GM21529 (cell line): ENCODE measurements around the gene MAPK8IP3.
A peak's percentile ranks its signal among the peaks of the same experiment; 100 is the strongest.

ENCODE experiments used
- ATAC-seq: cut with Tn5 transposase; IDR thresholded peaks from one replicate; pipeline ENCODE4 v1.9.1; 2021; ENCODE audit not compliant: unreplicated experiment

MAPK8IP3 gene

DNA sequence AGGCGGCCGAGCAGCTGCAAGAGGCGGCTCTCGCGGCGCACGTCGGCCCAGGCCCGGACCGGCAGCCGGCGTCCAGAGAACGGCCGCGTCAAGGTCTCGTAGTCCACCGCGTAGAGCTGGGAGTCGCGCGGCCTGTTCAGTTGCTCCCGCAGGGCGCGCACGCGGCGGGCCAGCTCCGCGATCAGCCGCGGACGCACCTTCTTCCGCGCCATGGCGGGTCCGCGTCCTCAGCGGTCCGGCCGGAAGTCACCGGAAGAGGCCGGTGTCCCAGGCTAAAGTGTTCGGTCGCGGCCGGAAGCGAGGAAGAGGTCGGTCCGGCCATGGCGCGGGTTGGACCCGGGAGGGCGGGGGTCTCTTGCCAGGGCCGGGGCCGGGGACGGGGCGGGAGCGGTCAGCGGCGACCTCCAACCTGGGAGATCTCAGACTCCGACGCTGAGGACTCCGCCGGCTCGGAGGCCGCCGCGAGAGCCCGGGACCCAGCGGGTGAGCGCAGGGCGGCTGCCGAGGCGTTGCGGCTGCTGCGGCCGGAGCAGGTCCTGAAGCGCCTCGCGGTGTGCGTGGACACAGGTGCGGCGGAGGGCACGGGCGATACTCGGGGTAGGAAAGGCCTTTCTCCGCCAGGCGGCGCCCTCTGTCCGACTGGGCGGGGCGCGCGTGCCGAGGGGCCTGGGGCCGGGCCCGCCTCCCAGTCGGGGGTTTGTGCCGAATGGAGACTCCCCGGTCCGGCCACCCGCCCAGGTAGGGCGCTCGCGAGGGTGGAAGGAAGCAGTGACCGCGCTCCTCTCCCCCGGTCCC, 67.1 kb downstream of the MAPK8IP3 start, which contains the start of gene MRPS34:
Gene MRPS34, minus strand, starts transcription at position 227 of the 795 bp plus-strand sequence. Its CDS starts 15 bp downstream, at position 212.
- ATAC-seq: no peak

DNA sequence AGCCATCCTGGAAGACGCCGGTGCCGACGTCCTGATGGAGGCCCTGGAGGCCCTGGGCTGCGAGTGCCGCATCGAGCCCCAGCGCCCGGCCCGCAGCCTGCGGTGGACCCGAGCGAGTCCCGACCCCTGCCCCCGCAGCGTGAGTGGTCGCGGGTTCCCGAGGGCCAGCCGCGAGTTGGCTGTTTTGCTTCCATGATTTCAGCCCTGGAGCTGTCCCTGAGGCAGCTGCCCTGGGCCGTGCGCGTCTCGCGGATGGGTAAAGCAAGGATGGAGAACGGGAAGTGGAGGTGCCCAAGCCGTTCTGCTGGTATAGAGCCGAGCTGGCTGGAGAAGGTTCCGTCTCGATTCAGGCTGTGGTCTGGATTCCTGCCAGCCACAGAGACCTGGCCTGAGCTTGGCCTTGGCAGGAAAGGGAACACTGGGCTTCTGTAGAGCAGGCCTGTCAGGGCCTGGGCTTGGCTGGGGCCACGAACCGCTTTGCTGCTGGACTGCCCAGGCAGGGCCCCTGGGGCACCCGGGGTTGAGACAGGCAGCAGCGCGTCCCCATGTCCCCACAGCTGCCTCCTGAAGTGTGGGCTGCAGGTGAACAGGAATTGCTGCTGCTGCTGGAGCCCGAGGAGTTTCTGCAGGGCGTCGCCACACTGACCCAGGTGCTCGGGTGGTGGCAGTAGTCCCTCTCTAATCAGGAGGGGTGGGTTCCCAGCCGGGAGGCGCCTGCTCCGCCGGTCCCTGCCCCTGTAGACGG, 67.9 kb downstream of the MAPK8IP3 start:
- ATAC-seq: no peak

DNA sequence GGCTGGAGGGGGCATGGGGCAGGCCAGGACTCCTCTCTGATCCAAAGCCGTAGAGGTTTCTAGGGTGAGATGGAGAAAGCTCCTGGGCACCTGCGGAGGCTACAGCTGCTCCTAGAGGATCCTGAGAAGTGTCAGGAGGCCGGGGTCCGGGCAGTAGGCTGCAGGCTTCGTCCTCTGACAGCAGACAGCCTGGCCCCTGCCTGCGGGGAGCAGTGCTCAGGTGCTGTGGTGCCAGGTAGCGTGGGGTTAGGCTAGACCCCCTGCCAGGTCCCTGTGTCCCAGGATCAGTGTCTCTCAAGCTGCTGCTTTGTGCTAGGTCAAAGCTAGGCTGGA, 68.4 kb downstream of the MAPK8IP3 start:
- no peak for ATAC-seq

DNA sequence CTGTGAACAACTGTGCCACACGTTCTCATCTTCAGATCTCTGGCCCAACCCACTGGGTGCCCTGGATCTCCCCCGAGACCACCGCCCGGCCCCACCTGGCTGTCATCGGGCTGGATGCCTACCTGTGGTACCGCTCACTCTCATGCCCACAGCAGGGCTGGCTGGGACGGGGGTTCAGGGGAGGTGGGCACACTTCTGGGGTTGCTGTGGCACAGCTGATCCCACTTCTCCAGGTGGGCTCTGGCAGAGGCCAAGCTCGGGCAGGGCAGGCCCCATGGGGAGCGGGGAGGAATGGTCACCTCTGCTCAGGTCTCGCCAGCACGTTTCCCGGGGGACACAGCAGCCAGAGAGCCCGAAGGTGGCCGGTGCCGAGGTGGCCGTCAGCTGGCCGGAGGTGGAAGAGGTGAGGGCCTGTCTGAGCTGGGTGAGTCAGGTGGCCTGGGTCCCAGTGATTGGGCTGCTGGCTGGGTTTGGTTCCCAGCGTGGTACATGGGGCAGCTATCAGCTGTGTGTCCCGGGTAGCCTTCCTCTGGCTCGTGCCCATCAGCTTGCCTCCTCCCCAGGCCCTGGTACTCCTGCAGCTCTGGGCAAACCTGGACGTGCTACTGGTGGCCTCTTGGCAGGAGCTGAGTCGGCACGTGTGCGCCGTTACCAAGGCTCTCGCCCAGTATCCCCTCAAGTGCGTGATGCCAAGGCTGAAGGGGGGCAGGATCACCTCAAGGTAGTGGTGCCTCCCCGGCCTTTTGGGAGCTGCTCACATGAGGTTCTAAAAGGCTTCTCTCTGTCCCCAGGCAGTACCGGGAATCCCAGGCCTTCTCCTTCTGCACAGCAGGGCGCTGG, 69.2 kb downstream of the MAPK8IP3 start:
- no peak for ATAC-seq

DNA sequence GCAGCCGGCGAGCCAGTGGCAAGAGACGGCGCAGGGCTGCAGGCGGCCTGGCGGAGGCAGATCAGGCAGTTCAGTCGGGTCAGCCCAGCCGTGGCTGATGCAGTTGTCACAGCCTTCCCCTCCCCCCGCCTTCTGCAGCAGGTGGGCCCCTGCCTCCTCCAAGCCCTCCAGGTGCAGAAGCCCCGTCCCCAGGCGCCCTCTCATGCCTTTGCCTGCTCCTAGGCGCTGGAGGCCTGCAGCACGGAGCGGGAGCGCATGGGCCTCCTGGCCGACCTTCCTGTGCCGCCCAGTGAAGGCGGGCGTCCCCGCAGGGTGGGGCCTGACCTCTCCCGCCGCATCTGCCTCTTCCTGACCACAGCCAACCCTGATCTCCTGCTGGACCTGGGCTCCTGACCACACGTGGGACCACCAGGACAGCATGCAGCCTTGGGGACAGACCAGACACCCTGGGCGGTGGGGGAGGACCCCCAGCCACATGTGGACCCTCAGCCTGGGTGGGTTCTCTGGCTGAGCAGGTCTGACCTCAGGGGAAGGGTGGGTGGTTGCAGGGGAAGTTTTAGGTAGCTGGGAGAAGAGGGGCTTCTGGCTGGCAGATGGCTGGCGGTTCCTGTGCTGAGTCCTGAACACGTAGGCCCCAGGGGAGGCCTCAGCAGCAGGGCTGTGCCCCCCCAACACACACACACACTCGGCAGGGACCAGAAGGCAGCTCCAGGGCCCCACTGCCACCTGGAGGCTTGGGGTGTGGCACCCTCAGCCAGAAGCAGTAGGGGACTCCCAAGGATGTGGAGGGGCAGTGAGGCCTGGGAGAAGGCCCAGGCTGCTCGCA, 70.1 kb downstream of the MAPK8IP3 start:
- ATAC-seq: no peak

DNA sequence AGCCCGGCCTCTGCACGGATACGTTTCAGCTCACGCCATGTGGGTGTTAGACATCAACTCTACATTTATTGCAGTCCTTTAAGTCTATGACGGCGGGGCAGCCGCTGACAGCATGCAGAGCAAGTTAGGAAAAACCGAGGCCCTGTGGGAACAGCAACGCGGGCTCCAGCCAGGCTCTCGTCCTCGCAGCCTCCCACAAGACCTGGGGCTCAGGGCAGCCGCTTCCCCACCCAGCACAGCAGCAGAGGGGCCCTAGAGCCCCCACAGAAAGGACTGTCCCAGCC, 70.6 kb downstream of the MAPK8IP3 start:
- ATAC-seq: no peak

DNA sequence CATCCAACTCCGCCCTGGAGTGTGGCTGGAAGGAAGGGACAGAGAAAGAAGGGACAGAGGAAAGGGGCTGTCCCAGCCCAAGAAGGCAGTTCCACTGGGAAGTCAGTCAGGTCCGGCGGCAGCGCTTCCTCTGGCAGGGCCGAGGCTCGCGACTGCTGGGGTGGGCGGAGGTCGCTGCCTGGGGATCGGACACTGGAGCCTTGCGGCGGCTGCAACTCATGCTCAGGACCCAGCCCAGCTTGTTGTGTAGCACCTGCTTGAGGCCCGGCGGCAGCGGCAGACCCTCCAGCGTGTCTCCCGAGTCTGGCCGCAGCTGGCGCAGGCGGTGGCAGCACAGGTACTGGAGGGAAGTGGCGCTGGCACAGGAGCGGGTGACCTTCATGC, 71.0 kb downstream of the MAPK8IP3 start:
- ATAC-seq: no peak

DNA sequence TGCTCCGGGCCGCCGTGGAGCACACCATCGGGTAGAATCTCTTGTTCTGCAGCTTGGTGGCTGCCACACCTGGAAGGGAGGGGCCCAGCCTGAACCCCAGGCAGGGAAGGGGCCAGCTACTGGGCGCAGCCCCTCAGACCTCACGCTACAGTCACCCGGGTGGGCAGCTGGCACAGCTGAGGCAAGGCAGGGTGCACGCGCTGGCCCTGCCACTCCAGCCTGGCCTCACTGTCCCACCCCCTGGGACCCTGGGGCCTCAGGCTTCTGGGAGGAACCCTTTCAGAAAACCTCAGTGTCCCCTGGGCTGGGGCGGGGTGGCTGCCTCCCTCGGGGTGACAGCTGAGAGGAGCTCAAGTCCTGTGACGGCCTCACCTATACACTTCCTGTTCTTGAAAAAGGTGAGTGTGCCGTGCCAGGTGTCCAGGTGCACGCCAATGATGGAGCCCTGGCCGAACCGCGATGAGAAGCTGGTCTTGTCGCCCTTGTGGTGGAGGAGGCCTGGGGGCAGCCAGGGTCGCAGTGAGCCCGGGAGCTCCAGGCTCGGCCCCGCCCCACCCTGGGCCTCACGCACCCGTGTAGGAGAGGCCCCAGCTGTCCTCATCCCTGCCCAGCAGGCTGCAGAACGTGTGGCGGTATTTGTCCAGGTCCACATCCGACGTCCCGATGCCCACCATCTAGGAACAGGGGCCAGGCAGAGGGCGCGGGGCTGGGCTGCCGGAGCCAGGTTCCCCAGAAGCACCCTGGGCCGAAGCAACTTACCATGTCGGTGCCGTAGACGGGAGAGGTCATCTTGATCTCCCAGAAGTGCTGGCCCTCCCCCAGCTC, 71.6 kb downstream of the MAPK8IP3 start:
- ATAC-seq: no peak

DNA sequence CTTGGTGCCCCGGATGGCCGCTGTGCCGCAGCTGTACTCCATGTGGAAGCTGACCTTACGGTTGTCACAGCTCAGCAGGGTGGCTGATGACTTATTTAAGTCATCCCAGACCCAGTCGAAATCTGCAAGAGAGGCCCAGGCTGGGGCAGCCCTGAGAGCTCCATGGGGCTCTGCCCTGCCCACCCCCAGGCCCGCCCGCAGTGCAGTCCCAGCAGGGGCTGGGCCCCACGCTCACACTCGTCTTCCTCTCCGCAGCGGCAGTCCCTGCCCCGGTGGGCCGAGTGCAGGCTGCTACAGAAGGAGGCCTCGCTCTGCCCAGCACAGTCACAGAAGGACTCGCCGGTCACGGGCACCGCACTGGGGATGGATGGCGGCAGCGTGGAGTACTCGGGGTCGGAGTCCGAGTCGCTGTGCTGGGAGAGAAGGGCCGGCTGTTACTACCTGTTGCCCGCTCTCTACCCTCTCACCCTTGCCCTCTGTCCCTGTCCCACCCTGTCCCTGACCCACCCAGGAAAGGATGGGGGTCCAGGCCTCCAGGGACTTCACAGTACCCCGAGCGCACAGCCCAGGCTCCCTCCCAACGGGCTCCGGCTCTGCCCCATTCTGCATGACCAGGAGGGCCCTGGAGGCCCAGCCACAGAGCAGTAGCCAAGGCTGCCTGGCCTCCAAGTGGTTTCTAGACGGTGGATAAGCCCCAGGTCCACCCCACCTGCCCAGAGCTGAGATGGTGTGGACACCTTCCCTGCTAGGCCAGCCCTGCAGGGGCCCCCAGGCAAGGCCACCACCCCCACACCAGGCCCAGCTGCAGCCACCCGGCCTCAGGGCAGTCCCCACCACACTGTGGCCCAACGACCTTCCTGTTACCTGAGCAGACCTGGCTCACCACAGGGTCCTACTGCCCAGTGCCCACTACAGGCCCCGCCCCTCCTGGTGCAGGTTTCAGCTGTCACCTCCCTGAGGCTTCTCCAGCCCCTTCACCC, 72.5 kb downstream of the MAPK8IP3 start:
- ATAC-seq: no peak

DNA sequence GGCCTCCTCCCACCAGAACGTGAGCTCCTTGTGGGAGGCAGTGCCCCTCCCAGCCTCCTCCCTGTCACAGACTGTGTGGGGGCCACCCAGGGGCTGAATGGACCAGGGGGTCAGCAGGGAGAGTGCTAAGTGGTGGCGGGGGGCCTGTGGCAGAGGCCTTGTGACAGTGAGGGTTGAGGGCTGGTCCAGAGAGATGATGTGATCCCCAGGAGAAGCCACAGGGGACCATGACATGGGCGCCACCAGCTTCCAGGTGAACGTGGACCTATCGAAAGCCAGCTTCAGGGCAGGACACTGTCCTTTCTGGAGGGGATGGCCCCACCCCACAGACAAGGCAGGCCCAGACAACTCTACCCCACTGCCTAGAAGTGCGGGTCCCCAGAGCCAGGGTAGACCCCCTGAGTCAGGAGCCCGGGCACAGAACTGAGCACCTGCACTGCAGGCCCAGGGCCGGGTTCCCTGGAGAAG, 73.3 kb downstream of the MAPK8IP3 start:
- ATAC-seq: no peak

DNA sequence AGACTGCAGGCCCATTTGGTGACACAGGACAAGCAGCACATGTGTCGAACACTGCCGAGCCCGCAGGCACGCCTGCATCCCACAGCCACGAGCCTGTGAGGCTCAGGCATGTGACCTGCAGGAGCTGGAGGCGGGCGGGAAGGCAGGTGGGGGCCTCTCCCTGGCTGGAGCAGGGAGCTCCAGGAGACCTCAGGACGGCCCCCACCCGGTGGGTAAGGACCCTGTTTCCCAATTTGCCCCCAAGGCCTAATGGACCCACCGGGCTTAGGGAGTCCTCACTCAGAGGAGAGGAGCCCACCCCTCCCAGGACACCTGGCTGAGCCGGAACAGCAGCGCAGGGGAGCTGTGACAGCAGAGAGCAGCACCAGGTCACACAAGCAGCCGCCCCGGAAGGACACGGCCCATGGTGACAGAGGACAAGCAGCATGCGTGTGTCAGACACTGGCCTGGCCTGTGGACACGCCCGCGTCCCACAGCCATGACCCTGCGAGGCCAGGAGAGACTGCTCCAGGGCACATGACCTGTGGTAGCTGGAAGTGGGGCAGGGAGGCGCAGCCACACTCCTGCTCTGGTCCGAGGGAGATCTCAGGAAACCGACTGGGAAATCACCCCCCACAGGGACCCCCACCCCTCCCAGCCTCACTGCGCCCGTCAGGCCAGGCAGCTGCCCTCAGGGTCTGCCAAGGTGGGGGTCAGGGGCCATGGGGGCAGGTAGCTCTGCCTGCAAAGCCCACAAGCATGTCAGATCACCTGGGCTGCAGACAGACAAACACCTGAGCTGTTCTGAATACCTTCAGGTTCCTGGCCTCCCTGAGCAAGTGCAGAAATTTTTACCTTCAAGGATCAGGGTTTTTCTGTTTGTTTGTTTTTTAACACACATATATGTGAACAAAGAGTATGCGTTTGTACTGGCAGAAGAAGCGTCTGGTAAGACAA, 74.0 kb downstream of the MAPK8IP3 start:
- ATAC-seq: no peak

DNA sequence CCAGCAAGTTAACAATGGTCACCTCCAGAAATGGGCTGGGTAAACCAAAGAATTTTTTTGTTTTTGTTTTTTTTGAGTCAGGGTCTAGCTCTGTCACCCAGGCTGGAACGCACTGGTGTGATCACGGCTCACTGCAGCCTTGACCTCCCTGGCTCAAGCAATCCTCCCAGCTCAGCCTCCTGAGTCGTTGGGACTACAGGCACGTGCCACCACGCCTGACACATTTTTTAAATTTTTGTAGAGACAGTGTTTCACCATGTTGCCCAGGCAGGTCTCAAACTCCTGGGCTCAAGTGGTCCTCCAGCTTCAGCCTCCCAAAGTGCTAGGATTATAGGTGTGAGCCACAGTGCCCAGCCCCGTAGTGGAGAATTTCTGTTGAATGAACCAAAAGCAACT, 74.7 kb downstream of the MAPK8IP3 start:
- no peak for ATAC-seq

DNA sequence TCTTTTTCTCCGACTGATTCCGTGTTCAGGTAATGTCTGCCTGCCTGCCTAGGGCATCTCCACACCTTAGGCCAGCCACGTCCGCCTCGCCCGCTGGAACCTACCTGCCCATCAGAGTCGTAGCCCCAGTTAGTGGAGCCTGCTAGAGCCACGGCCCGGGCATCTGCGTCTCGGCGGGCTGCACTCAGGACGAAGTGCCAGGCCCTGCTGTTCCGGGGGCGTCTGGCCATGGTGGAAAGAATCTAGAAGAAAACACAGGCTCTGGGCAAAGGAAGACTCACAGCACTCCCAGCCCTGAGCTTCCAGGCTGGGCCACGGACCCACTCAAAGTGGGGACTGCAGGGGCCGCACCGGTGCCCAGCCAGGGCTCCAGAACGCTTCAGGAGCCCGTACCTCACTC, 75.3 kb downstream of the MAPK8IP3 start:
- ATAC-seq: no peak

DNA sequence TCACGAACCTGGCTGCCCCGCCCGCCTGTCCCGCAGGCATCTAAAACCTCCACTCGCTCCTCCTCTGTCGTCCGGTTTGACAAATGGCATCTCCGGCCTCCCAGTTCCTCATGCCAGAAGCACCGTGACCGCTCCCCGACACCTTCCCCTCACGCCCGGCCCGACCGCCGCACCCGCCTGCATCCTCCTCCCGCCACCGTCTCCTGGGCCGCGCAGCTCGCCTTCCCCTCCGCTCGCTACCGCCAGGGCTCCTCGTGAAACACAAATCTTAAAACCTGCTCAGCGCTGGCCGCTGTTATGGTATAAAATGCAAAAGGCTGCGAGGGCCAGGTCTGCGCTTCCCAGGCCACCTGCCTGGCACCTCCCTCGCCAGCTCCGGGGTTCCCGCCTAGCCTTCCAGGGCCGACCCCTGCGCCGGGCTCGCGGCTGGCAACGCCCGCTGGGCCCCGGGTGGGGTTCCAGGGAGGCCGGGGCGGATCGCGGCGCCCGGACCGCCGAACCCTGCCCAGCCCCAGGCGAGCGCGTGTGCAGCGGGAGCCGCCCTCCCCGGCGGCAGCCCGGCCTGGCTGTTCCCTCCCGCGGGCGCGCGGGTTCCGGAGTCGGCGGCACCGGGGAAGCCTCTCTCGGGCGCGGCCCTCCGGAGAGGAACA, 75.9 kb downstream of the MAPK8IP3 start:
- ATAC-seq: peak; percentile 5

DNA sequence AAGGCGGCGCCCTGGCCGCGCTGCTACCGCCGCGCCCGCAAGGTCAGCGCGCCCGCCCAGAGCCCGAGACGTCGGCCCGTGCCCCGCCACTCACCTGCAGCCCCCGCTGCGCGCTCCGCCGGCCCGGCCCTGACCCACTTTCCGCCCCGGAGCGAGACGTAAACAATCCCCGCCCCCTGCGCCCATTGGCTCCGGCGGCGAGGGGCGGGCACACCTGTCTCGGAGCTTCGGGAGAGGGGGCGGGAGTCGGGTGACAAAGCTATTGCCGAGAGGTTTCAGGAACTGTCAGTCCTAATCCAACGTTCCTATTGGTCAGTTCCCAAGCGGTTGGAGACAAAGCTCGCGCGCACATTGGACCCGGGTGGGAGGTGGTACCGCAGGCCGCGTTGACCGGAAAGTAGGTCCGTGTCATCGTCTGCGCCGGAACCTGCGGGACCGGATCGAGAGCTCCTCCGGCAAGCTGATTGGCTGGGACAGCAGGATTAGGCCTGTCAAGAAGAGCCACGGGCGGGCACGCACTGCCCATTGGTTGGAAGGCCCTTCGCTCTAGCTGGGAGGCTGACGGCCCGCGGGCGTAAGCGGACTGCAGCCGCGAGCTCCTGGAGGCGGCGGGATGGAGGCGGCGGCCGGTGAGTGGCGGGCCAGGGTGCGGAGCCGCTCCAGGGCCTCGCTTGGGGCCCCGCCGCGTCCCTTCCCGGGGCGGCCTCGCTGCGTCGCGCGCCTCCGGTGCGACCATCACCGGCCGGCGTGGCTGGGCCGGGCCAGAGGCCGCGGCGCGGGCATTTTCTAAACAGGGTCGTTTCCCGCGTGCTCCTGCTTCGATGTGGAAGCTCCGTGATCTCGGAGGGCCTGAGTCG, 76.6 kb downstream of the MAPK8IP3 start, which contains the start of the genes NUBP2 and SPSB3:
Gene NUBP2, plus strand, starts transcription at position 553 of the 857 bp plus-strand sequence. Its CDS starts 61 bp downstream, at position 614.
Gene SPSB3, minus strand, starts transcription at position 164 of the 857 bp plus-strand sequence. CDS start 1,088 bp downstream, outside the sequence.
- peak; percentile 86 for ATAC-seq
